T-helper 1 cell treated with Interleukin-12 subunit alpha and Interleukin-12 subunit beta and Interleukin-4 antibody, amounts not matched to agents 30 μg/mL and 1 μg/mL, for 36 hours (primary cell): Measurements from ENCODE around the gene PPP1R37.
A peak's percentile ranks its signal among the peaks of the same experiment; 100 is the strongest.

Source experiments
- H3K27ac Mint-ChIP-seq: one replicate; pipeline ENCODE4 v1.8.0; 2021; ENCODE audit warnings: mild to moderate bottlenecking, mixed read lengths
- H3K27me3 Mint-ChIP-seq: one replicate; pipeline ENCODE4 v1.8.0; 2021; ENCODE audit warnings: low read depth, mixed read lengths
- H3K36me3 Mint-ChIP-seq: one replicate; pipeline ENCODE4 v1.8.0; 2021; ENCODE audit warnings: low read depth, mixed read lengths
- H3K4me1 Mint-ChIP-seq: one replicate; pipeline ENCODE4 v1.8.0; 2021; ENCODE audit warnings: low read depth, mixed read lengths
- H3K4me3 Mint-ChIP-seq: one replicate; pipeline ENCODE4 v1.8.0; 2021; ENCODE audit warnings: mild to moderate bottlenecking, moderate library complexity, mixed read lengths
- H3K9me3 Mint-ChIP-seq: one replicate; pipeline ENCODE4 v1.8.0; 2021; ENCODE audit warnings: mixed read lengths

The PPP1R37 gene

DNA sequence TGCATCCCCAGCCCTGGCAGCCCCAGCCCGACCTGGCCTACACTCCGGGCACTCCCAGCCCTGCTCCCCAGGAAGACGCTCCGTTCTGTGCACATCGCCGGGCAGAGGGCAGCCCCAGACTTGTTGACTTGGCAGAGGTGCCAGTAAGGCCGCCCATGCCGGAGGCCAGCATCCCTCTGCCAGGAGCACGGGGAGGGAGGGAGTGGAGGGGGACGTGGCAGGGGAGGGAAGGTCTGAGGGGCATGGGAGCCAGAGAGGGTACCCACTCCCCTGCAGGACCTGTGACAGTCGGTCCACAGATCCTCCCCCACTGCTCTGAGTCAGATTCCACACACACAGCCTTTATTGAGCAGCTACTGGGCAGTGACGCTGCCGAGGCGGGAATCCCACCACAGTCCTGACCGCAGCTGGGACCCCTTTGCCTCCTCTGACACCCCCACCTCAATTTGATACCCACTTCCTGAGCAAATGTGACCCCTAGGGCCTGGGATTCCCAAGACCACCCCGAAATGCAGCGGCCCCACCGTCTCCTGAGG is 69.7 kb downstream of the PPP1R37 start:
- Mint-ChIP-seq H3K36me3 (no peaks in the 10 kb centered on the region), H3K4me1 (peaks cover 13% of the 10 kb centered on the region), H3K27me3 (peaks cover 16% of the 10 kb centered on the region)

DNA sequence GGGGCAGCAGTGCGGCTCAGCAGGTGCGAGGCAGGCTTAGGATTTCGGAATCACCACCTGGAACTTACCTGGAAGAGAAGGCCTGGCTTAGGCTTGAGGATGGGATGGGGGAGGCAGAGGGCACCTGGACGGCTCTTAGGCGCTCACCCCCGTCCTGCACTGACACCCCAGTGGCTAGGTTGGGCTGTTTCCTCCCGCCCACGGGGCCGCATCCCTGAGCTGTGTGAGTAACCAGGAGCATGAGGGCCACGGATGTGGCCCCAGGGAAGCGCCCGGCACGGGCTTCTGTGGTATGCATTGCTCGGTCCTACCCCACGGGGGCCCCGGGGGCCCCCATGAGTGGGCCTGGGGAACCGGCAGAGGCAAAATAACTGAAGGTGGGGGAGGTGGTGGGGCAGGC is 70.2 kb downstream of the PPP1R37 start:
- Mint-ChIP-seq H3K4me3 (no peak overlapping the region), H3K36me3 (no peaks in the 10 kb centered on the region), H3K9me3 (no peaks in the 10 kb centered on the region), H3K4me1 (peaks cover 13% of the 10 kb centered on the region), H3K27ac (no peak overlapping the region), H3K27me3 (peaks cover 11% of the 10 kb centered on the region)

More for the DNA sequence above, 69.7 kb downstream of the PPP1R37 start:
- no peak overlapping the region for H3K4me3 Mint-ChIP-seq
- no peak overlapping the region for H3K27ac Mint-ChIP-seq
- H3K9me3 Mint-ChIP-seq = no peaks in the 10 kb centered on the region

DNA sequence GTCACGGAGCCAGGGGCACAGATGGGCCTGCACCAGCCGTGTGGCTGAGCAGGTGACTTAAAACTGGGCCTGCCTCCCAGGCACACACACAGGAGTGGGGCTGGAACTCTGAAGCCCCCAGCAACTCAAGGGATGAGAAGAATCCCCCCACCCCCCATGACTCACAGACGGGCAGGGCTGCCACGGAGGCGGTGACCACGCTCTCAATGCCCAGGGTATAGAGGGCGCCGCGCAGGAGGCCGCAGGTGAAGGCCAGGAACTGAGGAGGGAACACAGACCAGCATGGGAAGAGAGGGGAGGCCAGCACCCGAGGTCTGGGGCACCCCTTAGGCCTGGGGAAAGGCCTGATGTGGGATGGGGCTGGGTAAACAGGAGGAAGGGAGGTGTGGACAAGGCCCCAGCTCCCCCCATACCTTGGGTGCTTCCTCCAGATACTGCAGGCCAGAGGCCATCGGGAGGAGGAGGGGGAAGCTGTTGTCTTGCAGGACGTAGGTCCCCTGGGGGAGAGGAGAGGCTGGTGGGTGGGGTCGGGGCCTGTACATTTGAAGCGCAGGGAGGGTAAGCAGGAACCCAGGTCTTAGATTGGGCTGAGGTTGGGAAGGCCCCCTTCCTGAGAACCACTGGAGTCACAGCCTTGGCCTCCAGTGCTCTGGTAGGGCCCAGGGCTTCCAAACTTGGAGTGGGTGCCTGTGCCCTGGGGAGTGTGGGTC is 70.9 kb downstream of the PPP1R37 start:
- Mint-ChIP-seq H3K27me3 (peaks cover 7% of the 10 kb centered on the region), H3K4me3 (no peak overlapping the region), H3K27ac (no peak overlapping the region), H3K4me1 (peaks cover 14% of the 10 kb centered on the region), H3K9me3 (no peaks in the 10 kb centered on the region), H3K36me3 (no peaks in the 10 kb centered on the region)

DNA sequence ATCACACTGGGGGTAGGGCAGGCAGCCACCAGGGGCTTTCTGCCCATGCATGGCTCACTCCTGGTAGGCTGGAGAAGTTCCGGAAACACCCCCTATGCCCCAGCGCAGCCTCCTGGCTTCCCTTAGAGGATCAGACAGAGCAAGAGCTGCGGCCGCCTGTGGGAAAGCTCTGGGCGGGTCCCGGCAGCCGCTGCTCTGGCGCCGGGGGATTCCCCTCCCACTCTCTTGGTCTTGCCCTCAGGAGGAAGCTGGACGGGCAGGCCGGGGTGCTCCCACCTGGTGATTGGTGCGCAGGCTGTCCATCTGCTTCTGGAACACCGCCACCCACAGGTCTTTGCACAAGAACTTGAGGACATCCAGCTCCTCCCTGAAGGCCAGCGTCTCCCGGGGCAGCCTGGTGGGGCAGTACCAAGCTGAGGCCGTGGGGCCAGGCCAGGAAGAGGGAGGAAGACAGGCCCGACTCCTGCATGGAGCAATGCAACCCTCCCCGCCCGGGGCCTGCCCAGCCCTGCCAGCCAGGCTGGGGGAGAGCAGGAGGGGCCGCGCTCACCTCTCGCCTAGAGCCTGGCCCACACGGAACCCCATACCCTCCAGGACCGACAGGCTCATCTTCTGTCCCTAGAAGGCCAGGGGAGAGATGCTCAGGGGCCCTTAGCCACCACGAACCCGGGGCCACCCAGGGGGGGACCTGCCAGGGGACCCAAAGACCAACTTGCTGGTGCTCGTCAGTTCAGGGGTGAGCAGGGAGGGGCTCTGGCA is 71.8 kb downstream of the PPP1R37 start:
- Mint-ChIP-seq H3K9me3 (no peaks in the 10 kb centered on the region), H3K27ac (no peak overlapping the region), H3K4me3 (no peak overlapping the region), H3K27me3 (peaks cover 7% of the 10 kb centered on the region), H3K4me1 (peaks cover 15% of the 10 kb centered on the region), H3K36me3 (no peaks in the 10 kb centered on the region)

DNA sequence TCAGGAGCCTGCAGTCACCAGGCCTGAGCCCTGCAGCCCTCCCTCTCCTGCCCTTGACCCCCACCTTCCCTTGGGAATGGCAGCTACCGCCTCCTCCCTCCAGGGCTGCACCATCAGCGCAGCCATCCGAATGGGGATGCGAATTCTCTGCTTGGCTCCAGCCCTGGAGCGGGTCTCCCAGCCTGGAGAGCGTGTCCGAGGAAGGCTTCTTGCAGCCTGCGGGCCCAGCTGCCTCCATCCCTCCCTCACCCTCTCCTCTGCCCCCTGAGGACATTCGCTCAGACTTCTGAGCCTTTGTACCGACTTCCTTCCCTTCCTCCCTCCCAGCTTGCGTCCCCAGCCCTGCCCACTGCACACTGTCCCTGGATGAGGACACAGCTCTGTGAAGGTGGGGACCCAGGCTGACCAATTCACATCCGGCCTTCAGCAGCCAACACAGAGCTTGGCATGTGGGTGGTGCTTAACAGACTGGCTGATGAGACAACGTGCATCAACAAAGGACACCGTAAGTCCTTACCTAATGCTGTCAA is 73.8 kb downstream of the PPP1R37 start:
- Mint-ChIP-seq H3K4me3 (no peak overlapping the region), H3K27me3 (no peaks in the 10 kb centered on the region), H3K27ac (no peak overlapping the region), H3K36me3 (no peaks in the 10 kb centered on the region), H3K9me3 (no peaks in the 10 kb centered on the region), H3K4me1 (peaks cover 27% of the 10 kb centered on the region)

DNA sequence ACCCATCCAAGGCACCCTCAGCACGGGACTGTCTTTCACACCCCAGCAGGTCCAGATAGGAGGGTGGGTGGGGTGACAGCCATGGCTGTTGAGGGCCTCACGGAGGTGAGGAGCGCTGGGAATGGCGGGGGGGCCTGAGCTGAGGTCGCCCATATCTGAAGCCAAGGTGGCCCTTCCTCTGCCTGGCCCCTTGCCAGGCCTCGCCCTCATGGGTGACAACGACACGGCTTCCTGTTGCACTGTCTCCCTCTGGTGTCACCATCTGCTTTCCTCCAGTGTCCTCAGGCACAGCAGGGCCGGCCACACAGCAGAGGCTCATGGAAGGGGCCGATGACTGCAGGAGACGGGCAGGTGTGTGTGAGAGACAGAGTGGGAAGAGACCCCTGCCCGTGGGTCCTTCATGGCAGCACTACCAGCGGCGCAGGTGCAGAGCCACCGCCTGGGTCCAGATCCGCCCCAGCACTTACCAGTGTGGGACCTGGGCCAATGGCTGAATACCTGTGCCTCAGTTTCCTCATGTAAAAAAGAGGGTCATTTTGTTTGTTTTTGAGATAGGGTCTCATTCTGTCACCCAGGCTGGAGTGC is 75.9 kb downstream of the PPP1R37 start:
- peak overlapping the region; percentile 15 for H3K27ac Mint-ChIP-seq
- no peaks in the 10 kb centered on the region for H3K36me3 Mint-ChIP-seq
- peaks cover 35% of the 10 kb centered on the region for H3K4me1 Mint-ChIP-seq
- H3K4me3 Mint-ChIP-seq = no peak overlapping the region
- no peaks in the 10 kb centered on the region for H3K27me3 Mint-ChIP-seq
- no peaks in the 10 kb centered on the region for H3K9me3 Mint-ChIP-seq

DNA sequence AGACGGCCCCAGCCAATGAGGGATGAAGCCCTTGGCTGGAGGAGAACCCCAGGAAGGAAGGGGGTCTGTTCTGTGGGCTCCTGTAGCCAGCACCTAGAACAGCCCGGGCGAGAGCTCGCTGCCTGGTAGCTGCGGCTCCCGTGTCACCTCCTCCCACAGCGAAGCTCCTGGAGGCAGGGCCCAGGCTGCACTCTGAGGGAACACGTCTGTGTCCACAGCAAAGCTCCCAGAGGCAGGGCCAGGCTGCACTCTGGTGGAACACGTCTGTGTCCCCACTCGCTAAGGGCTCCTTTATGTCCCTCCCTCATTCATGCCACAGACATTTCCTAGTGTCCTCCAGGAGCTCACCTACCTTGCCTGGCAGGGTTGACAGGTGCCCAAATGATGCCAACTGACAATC is 76.6 kb downstream of the PPP1R37 start:
- H3K4me1 Mint-ChIP-seq = peaks cover 32% of the 10 kb centered on the region

DNA sequence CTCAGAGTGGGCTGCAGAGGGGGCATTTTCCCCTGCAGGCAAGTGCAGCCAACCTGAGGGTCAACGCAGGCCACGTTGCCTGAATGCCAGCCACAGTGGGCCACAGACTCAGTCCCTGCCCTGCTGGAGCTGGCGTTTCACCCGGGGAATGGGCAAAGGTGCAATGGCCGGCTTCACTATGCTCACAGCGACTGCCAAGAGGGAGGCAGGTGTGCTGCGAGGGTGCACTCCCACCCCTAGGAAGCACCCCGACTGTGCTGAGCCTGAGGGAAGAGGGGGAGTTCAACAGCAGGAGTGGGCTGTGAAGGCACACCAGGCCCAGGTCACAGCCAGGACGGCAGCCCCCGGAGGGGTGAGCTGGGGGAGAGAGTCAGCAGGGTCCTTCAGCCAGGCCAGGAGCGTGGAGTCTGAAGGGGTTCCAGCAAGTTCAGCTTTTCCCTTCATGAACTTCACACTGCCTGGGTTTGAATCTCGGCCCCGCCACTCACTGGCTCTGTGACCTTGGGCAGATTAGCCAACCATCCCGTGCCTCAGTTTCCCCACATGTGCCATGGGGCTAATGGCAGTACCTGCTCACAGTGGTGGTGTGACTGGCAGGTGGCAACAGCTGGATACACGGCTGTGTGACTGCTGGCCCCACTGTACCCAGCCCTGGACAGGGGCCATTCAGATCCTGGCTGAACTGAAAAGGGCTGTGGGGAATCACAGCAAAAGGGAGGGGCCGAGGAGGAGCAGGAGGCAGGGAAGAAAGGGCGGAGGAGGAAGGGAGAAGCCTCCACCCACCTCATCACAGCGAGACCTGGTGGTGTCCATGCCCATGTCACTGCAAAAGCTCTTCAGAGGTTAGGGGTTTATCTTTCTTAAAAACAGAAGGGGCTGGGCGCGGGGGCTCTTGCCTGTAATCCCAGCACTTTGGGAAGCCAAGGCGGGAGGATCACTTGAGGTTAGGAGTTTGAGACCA is 77.4 kb downstream of the PPP1R37 start:
- peaks cover 33% of the 10 kb centered on the region for H3K4me1 Mint-ChIP-seq
- H3K27me3 Mint-ChIP-seq = no peaks in the 10 kb centered on the region

More for the DNA sequence above, 76.6 kb downstream of the PPP1R37 start:
- H3K9me3 Mint-ChIP-seq = no peaks in the 10 kb centered on the region
- no peaks in the 10 kb centered on the region for H3K27me3 Mint-ChIP-seq
- no peaks in the 10 kb centered on the region for H3K36me3 Mint-ChIP-seq
- no peak overlapping the region for H3K4me3 Mint-ChIP-seq
- no peak overlapping the region for H3K27ac Mint-ChIP-seq

DNA sequence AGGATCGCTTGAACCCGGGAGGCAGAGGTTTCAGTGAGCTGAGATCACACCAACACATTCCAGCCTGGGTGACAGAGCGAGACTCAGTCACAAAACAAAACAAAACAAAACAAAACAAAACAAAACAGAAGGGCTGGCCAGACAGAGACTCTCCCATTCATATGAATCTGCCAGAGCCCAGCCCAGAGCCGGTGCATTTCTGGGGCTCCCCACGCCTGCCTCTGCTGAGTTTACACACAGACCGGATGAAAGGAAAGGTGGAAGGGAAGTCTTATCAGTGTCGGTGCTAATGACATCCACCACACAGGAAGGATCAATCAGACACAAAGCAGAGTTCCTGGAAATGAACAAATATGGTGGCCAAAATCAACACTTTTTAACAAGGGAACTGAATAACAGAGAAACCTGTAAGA is 78.2 kb downstream of the PPP1R37 start:
- peaks cover 32% of the 10 kb centered on the region for H3K4me1 Mint-ChIP-seq
- no peaks in the 10 kb centered on the region for H3K27me3 Mint-ChIP-seq
- peak overlapping the region; percentile 95 for H3K27ac Mint-ChIP-seq
- H3K9me3 Mint-ChIP-seq = no peaks in the 10 kb centered on the region
- no peaks in the 10 kb centered on the region for H3K36me3 Mint-ChIP-seq
- H3K4me3 Mint-ChIP-seq = peak overlapping the region; percentile 80

More for the DNA sequence above, 77.4 kb downstream of the PPP1R37 start:
- no peak overlapping the region for H3K4me3 Mint-ChIP-seq
- no peaks in the 10 kb centered on the region for H3K9me3 Mint-ChIP-seq
- no peaks in the 10 kb centered on the region for H3K36me3 Mint-ChIP-seq
- H3K27ac Mint-ChIP-seq = peak overlapping the region; percentile 95

DNA sequence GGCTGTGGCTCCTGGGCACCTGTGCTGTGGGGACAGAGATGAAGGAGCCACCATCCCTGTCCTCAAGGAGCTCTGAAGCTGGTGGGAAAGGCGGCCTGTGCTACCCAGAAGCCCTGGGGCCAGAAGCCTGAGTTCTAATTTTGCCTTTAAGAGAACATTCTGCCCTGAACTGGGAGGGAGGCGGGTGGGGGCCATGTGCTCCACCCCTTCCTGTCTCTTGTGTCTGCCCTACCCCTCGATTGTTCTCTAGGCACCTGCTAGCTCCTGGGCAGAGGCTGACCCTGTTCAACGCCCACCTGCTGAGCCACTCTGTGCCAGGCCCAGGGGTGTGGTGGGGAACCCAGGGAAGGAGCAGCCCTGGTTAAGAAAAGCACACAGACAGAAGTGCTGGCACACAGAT is 79.2 kb downstream of the PPP1R37 start:
- no peaks in the 10 kb centered on the region for H3K9me3 Mint-ChIP-seq
- H3K4me1 Mint-ChIP-seq = peaks cover 31% of the 10 kb centered on the region
- H3K36me3 Mint-ChIP-seq = no peaks in the 10 kb centered on the region
- no peaks in the 10 kb centered on the region for H3K27me3 Mint-ChIP-seq
- peak overlapping the region; percentile 36 for H3K27ac Mint-ChIP-seq
- peak overlapping the region; percentile 17 for H3K4me3 Mint-ChIP-seq

DNA sequence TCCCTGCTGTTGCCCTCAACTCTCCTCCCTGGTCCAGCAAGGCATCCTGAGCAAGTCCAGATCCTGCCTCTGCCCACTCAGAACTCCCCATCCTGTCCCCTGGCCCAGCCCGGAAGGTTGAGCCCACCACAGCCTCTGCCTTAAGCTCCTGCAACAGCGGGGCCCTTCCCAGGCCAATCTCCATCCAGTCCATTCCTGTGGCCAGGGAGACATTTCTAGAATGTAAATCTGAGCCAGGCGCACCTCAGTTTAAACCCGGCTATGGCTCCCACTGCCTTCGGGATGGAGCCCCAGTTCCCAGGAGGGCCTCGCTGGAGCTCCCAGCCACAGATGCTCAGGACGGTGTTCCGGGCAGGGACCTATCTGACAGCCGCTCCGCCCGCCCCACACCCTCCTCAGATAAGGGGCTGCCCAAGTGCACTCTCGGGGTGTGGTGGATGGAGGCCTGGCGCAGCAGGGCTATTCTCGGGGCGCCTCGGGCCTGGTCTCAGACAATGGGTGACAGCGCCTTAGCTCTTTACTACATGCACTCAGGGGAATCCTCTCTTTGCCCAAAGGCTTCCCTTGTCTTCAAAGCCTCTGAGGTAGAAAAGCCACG is 79.7 kb downstream of the PPP1R37 start:
- no peak overlapping the region for H3K4me3 Mint-ChIP-seq
- peaks cover 33% of the 10 kb centered on the region for H3K4me1 Mint-ChIP-seq
- H3K27me3 Mint-ChIP-seq = no peaks in the 10 kb centered on the region
- H3K9me3 Mint-ChIP-seq = no peaks in the 10 kb centered on the region
- no peaks in the 10 kb centered on the region for H3K36me3 Mint-ChIP-seq
- no peak overlapping the region for H3K27ac Mint-ChIP-seq

DNA sequence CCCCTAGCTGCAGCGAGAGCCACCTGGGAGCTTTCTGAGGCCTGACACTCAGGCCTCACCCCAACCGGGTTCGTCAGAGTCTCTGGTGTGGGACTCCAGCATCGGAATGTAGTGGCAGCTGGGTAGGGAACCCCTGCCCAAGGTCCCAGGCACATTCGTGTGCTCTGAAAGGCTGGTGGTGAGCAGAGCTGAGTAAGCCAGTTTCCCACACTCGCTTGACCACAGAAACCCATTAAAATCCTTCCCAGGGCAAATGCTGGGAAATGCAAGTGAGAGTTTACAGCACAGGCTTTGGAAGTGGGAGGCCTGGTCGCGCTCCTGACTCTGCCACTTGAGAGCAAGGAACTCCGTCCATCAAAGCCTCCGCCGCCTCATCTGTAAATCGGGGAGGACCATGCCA is 80.8 kb downstream of the PPP1R37 start:
- no peak overlapping the region for H3K4me3 Mint-ChIP-seq
- no peaks in the 10 kb centered on the region for H3K9me3 Mint-ChIP-seq
- peaks cover 35% of the 10 kb centered on the region for H3K4me1 Mint-ChIP-seq
- peaks cover 1% of the 10 kb centered on the region for H3K36me3 Mint-ChIP-seq
- peak overlapping the region; percentile 59 for H3K27ac Mint-ChIP-seq
- H3K27me3 Mint-ChIP-seq = no peaks in the 10 kb centered on the region

DNA sequence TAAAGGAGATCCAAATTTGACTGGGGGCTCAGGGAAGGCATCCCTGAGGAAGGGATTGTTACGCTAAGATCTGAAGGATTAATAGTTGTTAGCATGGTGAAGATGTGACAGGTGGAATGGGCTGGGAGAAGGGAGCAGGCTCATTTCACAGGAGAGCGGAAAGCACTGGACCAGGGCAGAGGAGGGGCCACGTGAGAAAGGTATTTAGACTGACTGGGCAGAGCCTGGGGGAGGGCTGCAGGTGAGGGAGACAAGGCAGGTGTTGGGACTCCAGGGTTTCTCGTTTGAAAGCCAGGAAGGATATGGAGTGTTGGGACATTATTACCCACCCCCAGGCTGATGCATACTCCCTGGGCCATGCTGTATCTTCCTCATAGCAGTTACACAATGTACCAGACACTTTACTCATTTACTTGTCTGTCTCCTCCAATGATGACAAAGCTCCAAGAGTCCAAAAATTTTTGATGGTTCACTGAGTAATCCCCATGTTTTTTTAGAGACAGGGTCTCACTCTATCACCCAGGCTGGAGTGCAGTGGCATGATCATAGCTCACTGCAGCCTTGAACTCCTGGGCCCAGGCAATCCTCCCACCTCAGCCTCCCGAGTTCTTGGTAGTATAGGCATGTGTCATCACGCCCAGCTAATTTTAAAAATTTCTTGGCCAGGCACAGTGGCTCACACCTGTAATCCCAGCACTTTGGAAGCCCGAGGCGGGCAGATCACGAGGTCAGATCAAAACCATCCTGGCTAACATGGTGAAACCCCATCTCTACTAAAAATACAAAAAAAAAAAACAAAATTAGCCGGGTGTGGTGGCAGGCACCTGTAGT is 82.8 kb downstream of the PPP1R37 start:
- Mint-ChIP-seq H3K27ac (peak overlapping the region; percentile 1), H3K4me1 (peaks cover 38% of the 10 kb centered on the region), H3K4me3 (peak overlapping the region; percentile 24)

More for the DNA sequence above, 82.8 kb downstream of the PPP1R37 start:
- no peaks in the 10 kb centered on the region for H3K9me3 Mint-ChIP-seq
- H3K36me3 Mint-ChIP-seq = peaks cover 1% of the 10 kb centered on the region
- no peaks in the 10 kb centered on the region for H3K27me3 Mint-ChIP-seq
